HFFc6 (cell line): Measurements from ENCODE around the gene TUBGCP5. TPM values are rescaled to one million over a fixed set of nuclear protein-coding genes. Genes with fewer than 3 reads are reported as not detected.
"Not testable (repeated sequence)": the region's sequence is repeated elsewhere in the genome, so short reads cannot be mapped to it uniquely, and the experiment has no call there.

ENCODE experiments used
- DNase-seq: peaks from one replicate; pipeline ENCODE4 v3.0.0-alpha.2; 2018
- H3K27ac Mint-ChIP-seq: 2 replicates; pipeline ENCODE4 v1.8.0; 2020; ENCODE audit warnings: mild to moderate bottlenecking, mixed read lengths
- H3K27me3 Mint-ChIP-seq: 2 replicates; pipeline ENCODE4 v1.8.0; 2021; ENCODE audit warnings: mild to moderate bottlenecking, moderate library complexity, mixed read lengths; ENCODE audit not compliant: insufficient read depth
- H3K36me3 Mint-ChIP-seq: 2 replicates; pipeline ENCODE4 v1.8.0; 2021; ENCODE audit warnings: low read depth, mixed read lengths
- H3K4me1 Mint-ChIP-seq: 2 replicates; pipeline ENCODE4 v1.8.0; 2020; ENCODE audit warnings: low read depth, mixed read lengths
- H3K4me3 Mint-ChIP-seq: 2 replicates; pipeline ENCODE4 v1.8.0; 2020; ENCODE audit warnings: mild to moderate bottlenecking, moderate library complexity, mixed read lengths
- H3K9me3 Mint-ChIP-seq: 2 replicates; pipeline ENCODE4 v1.8.0; 2020; ENCODE audit warnings: mild to moderate bottlenecking, mixed read lengths
- total RNA-seq, 6 experiments: library from RNA; stranded (reverse); fragmentation: NEBNext Ultra II Directional; extraction: Animal tissue kit (Norgen Biotek cat#: 25700); gene quantifications; 2 replicates in 1 of 6; 3 replicates in 5 of 6; pipeline ENCODE4 v1.2.3, GENCODE V29; 2021
- TF ChIP-seq, protein P1 (sequence below): fragments of 200-600 bp; sonication (generic); IDR thresholded peaks from 2 replicates; pipeline ENCODE4 v1.5.0; 2021; ENCODE audit warnings: antibody characterized with exemption, mild to moderate bottlenecking

Gene TUBGCP5
- total RNA-seq, 6 experiments from 2014 or later = 11.7 to 13.8 (median 13.1) TPM

DNA sequence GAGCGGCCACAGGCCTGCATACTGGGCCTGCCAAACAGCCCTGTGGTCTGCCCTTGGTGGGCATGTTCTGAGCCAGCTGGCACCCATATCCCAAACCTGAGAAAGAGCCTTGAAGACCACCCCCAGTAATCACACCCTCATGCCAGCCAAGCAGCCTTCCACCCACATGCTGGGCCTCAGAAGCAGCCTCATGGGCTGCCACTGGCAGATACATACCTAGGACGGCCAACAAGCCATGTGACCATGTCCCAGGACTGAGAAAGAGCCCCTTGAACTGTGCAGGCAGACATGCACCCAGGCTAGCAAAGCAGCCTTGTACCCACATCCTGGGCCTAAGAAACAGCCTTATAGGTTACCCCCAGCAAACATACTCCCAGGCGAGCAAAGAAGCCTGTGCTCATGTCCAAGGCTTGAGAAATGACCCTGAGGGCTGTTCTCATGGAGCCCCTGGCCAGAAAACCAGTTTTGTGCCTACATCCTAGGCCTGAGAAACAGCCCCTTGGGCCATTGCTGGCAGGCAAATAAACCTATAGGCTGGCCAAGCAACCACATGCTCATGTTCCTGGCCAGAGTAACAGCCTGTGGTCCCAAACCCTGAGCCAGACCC, 24.9 kb downstream of the TUBGCP5 start:
- DNase-seq = no peak
- no peaks in the 10 kb centered on the region for H3K4me1 Mint-ChIP-seq
- peaks cover 16% of the 10 kb centered on the region for H3K36me3 Mint-ChIP-seq
- no peaks in the 10 kb centered on the region for H3K9me3 Mint-ChIP-seq
- H3K27ac Mint-ChIP-seq = no peak overlapping the region
- no peak overlapping the region for H3K4me3 Mint-ChIP-seq
- TF ChIP-seq, protein P1, sequence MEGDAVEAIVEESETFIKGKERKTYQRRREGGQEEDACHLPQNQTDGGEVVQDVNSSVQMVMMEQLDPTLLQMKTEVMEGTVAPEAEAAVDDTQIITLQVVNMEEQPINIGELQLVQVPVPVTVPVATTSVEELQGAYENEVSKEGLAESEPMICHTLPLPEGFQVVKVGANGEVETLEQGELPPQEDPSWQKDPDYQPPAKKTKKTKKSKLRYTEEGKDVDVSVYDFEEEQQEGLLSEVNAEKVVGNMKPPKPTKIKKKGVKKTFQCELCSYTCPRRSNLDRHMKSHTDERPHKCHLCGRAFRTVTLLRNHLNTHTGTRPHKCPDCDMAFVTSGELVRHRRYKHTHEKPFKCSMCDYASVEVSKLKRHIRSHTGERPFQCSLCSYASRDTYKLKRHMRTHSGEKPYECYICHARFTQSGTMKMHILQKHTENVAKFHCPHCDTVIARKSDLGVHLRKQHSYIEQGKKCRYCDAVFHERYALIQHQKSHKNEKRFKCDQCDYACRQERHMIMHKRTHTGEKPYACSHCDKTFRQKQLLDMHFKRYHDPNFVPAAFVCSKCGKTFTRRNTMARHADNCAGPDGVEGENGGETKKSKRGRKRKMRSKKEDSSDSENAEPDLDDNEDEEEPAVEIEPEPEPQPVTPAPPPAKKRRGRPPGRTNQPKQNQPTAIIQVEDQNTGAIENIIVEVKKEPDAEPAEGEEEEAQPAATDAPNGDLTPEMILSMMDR = no peak
- H3K27me3 Mint-ChIP-seq = no peaks in the 10 kb centered on the region

DNA sequence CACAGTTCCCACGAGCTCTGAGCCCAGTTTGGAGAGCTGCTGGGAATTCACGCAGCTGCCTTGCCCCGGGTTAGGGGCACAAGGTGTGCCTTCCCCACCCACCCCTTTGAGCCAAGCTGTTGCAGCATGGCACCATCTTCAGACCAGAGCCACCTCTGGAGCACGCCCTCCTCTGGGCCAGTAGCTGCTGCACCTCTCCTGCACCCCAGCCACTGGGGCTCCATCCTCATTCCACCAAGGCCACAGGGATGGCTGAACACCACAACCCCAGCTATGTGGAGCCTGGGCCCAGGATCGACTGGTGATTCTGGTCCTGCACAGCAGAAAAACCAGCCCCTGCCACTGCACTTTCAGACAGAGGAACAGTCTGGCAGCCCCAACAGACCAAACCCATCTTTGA, 25.7 kb downstream of the TUBGCP5 start:
- no peak overlapping the region for H3K4me3 Mint-ChIP-seq
- TF ChIP-seq, protein P1 = no peak
- H3K27ac Mint-ChIP-seq = no peak overlapping the region
- no peaks in the 10 kb centered on the region for H3K4me1 Mint-ChIP-seq
- peaks cover 16% of the 10 kb centered on the region for H3K36me3 Mint-ChIP-seq
- DNase-seq = no peak
- H3K27me3 Mint-ChIP-seq = no peaks in the 10 kb centered on the region
- H3K9me3 Mint-ChIP-seq = no peaks in the 10 kb centered on the region

GRCh38 chr15:23012616-23013015, 26.8 kb downstream of the TUBGCP5 start:
- H3K36me3 Mint-ChIP-seq = peaks cover 16% of the 10 kb centered on the region
- not testable (repeated sequence) for H3K27me3 Mint-ChIP-seq, DNase-seq, H3K9me3 Mint-ChIP-seq, H3K27ac Mint-ChIP-seq, H3K4me3 Mint-ChIP-seq, H3K4me1 Mint-ChIP-seq

DNA sequence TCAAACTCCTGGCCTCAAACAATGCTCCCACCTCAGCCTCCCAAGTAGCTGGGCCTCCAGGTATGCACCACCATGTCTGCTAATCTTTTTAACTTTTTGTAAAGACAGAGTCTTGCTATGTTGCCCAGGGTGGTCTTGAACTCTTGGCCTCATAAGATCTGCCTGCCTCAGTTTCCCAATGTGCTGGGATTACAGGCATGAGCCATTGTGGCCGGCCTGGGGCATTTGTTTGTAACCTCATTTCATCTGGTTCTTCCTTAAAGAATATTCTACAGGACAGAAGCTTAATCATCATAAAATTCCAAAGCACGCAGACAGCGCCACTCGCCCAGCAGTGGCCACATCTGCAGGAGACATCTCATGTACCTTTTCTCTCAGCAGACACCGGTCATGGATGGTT, 35.6 kb downstream of the TUBGCP5 start:
- H3K4me1 Mint-ChIP-seq = no peaks in the 10 kb centered on the region

DNA sequence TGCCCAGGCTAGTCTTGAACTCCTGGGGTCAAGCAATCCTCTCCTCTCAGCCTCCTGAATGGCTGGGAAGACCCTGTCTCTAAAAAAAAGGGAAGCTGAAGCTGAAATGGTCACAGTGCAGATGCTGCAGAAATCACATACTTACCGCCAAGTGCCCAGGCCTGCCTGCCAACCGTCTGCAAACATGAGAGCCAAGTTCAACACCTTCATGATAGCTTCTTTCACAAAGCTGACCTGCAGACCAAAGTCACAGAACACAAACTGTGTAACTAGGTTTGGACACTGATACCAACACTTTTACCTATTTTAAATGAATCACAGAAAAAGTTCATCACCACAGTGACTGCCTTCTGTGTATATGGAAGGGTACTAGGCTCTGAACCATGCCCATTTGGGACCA, 36.4 kb downstream of the TUBGCP5 start:
- TF ChIP-seq, protein P1 = no peak
- H3K4me1 Mint-ChIP-seq = no peaks in the 10 kb centered on the region
- H3K27me3 Mint-ChIP-seq = no peaks in the 10 kb centered on the region; the same call in 1 of the 2 replicates
- H3K9me3 Mint-ChIP-seq = no peaks in the 10 kb centered on the region
- no peak overlapping the region for H3K27ac Mint-ChIP-seq
- no peaks in the 10 kb centered on the region; the same call in 1 of the 2 replicates for H3K36me3 Mint-ChIP-seq
- no peak for DNase-seq
- H3K4me3 Mint-ChIP-seq = no peak overlapping the region

More for the DNA sequence above, 35.6 kb downstream of the TUBGCP5 start:
- Mint-ChIP-seq H3K4me3 (no peak overlapping the region), H3K36me3 (no peaks in the 10 kb centered on the region; the same call in 1 of the 2 replicates), H3K27me3 (no peaks in the 10 kb centered on the region; the same call in none of the 2 replicates), H3K9me3 (no peaks in the 10 kb centered on the region), H3K27ac (no peak overlapping the region)
- no peak for DNase-seq
- TF ChIP-seq, protein P1 = no peak

DNA sequence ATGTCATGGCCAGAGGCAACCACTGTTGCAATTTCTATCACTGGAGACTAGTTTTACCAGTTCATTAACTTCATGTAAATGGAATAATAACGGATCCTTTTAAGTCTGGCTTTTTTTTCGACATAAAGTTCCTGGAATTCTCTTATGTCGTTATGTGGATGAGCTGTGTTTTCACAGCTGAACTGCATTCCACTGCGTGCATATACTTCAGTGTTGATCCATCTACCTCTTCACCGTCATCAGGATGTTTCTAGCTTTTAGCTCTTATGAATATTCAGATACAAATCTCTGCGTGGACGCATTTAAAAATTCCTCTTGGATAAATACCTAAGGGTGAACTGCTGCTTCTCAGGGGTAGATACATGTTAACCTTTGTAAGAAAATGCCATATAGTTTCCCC, 43.6 kb downstream of the TUBGCP5 start:
- Mint-ChIP-seq H3K4me1 (peaks cover 10% of the 10 kb centered on the region), H3K4me3 (no peak overlapping the region), H3K27ac (no peak overlapping the region), H3K9me3 (no peaks in the 10 kb centered on the region), H3K27me3 (no peaks in the 10 kb centered on the region), H3K36me3 (no peaks in the 10 kb centered on the region)
- no peak for DNase-seq
- TF ChIP-seq, protein P1 = no peak
